Keratinocyte (primary cell): ENCODE results near the gene FTO. TPM values are rescaled to one million over a fixed set of nuclear protein-coding genes. Genes with fewer than 3 reads are reported as not detected.

Experiments
- DNase-seq: peaks from one replicate; pipeline ENCODE4 v3.0.0-alpha.2; 2011; ENCODE audit warnings: low read depth, missing footprints, low spot score
- FAIRE-seq: peaks from 2 replicates; lab custom pipeline; 2011; peaks lifted over from hg19 to GRCh38; lab: Jason Lieb, UNC
- H2AFZ ChIP-seq: 2 replicates; pipeline ENCODE4 v1.6.0; 2012; ENCODE audit warnings: low read length, control low read depth, inconsistent platforms; ENCODE audit not compliant: control insufficient read depth
- H3K27ac ChIP-seq: 2 replicates; pipeline ENCODE4 v1.5.1; 2011; ENCODE audit warnings: low read length; ENCODE audit not compliant: control insufficient read depth, insufficient read depth
- H3K27me3 ChIP-seq: 3 replicates; pipeline ENCODE4 v1.6.0; 2011; ENCODE audit warnings: low read length; ENCODE audit not compliant: control insufficient read depth, insufficient read depth; ENCODE audit errors: extremely low read depth
- H3K36me3 ChIP-seq, 2 experiments: 2 replicates in 1 of 2; 3 replicates in 1 of 2; pipeline ENCODE4 v1.5.1; 2011; ENCODE audit warnings: low read length in 2 of 2, mild to moderate bottlenecking in 1 of 2; ENCODE audit not compliant: control insufficient read depth in 2 of 2, insufficient read depth in 2 of 2; ENCODE audit errors: extremely low read depth in 1 of 2
- H3K4me1 ChIP-seq: 3 replicates; pipeline ENCODE4 v1.5.1; 2011; ENCODE audit warnings: low read length; ENCODE audit not compliant: control insufficient read depth, insufficient read depth; ENCODE audit errors: extremely low read depth
- H3K4me2 ChIP-seq: 3 replicates; pipeline ENCODE4 v1.6.0; 2011; ENCODE audit warnings: low read depth, low read length; ENCODE audit not compliant: control insufficient read depth, insufficient read depth; ENCODE audit errors: extremely low read depth
- H3K4me3 ChIP-seq, 3 experiments: fragments of 200-600 bp in 1 of 3; sonication (generic) in 1 of 3; 2 replicates in 2 of 3; 3 replicates in 1 of 3; pipeline ENCODE4 v1.5.1; 2011 to 2016; ENCODE audit warnings: low read length in 3 of 3, mild to moderate bottlenecking in 3 of 3, control low read depth in 2 of 3, inconsistent platforms in 1 of 3, low read depth in 1 of 3, mixed read lengths in 1 of 3, mixed run types in 1 of 3, moderate library complexity in 1 of 3; ENCODE audit not compliant: control insufficient read depth in 2 of 3, insufficient read depth in 2 of 3; ENCODE audit errors: extremely low read depth in 1 of 3
- H3K79me2 ChIP-seq: 2 replicates; pipeline ENCODE4 v1.6.0; 2012; ENCODE audit warnings: low read length; ENCODE audit not compliant: control insufficient read depth, insufficient read depth
- H3K9ac ChIP-seq: 3 replicates; pipeline ENCODE4 v1.6.0; 2011; ENCODE audit warnings: low read length; ENCODE audit not compliant: control insufficient read depth, insufficient read depth; ENCODE audit errors: extremely low read depth
- H3K9me1 ChIP-seq: 3 replicates; pipeline ENCODE4 v1.6.0; 2011; ENCODE audit warnings: low read length; ENCODE audit not compliant: control insufficient read depth, insufficient read depth; ENCODE audit errors: extremely low read depth
- H3K9me3 ChIP-seq: 2 replicates; pipeline ENCODE4 v1.5.1; 2012; ENCODE audit warnings: low read depth, low read length; ENCODE audit not compliant: control insufficient read depth
- H4K20me1 ChIP-seq: 3 replicates; pipeline ENCODE4 v1.6.0; 2011; ENCODE audit warnings: low read length; ENCODE audit not compliant: control insufficient read depth, insufficient read depth; ENCODE audit errors: extremely low read depth
- CTCF ChIP-seq, 3 experiments: IDR thresholded peaks in 1 of 3; conservative IDR thresholded peaks in 1 of 3; optimal IDR thresholded peaks in 1 of 3; 2 replicates in 2 of 3; 3 replicates in 1 of 3; pipeline versions ENCODE3 to v1.5.1; 2011; ENCODE audit warnings: low read length in 3 of 3, mild to moderate bottlenecking in 3 of 3, moderate library complexity in 2 of 3, control low read depth in 1 of 3, inconsistent platforms in 1 of 3; ENCODE audit not compliant: insufficient read depth in 2 of 3; ENCODE audit errors: extremely low read depth in 1 of 3
- EZH2 ChIP-seq: IDR thresholded peaks from one replicate; pipeline ENCODE4 v1.6.1; 2012; ENCODE audit warnings: inconsistent platforms, mild to moderate bottlenecking, low read length, moderate library complexity
- dilution Hi-C: fragments of 300-500 bp; cut with MboI; formaldehyde crosslinking; loops from one replicate; pipeline ENCODE4 v1.7.0; 2020; ENCODE audit warnings: low sequenced_read_pairs; ENCODE audit not compliant: extremely low pct_ligation_motif_present
- polyA plus RNA-seq, 5 experiments: library from polyadenylated mRNA; depleted of rRNA in 3 of 5; stranded (reverse) in 3 of 5; stranded (forward) in 1 of 5; unstranded in 1 of 5; fragments of >200 nt; gene quantifications; 1 replicate in 1 of 5; 2 replicates in 3 of 5; 3 replicates in 1 of 5; pipeline versions ENCODE4 v1.2.1 to v1.2.3, GENCODE V29; 2011 to 2012; ENCODE audit warnings: missing spikeins in 2 of 5, low read depth in 1 of 5, low replicate concordance in 1 of 5

The FTO gene
- polyA plus RNA-seq, 1 donor (not counting 4 experiments of a cell fraction or from before 2014, with no cell fraction given), result 56.4 TPM

DNA sequence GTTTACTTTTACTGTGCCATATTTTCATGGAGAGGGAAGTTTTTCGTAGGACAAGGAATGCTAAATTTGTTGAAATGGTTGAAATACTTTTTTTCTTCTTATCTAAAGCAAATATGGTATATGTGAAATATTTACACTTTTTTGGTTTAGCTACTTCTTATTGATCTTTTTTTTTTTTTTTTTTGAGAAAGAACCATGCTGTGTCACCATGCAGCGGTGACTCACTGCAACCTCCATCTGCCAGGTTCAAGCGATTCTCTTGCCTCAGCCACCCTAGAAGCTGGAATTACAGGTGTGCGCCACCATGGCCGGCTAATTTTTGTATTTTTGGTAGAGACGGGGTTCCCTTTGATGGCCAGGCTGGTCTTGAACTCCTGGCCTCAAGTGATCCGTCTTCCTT is 100.5 kb downstream of the FTO start:
- Histone ChIP-seq H3K9me3 (no peaks in the 10 kb centered on the region), H3K36me3 (no peaks in the 10 kb centered on the region), H3K9me1 (no peaks in the 10 kb centered on the region), H3K27me3 (no peaks in the 10 kb centered on the region), H3K79me2 (peaks cover 21% of the 10 kb centered on the region), H3K4me2 (no peak overlapping the region), H3K4me1 (peaks cover 16% of the 10 kb centered on the region), H2AFZ (no peak overlapping the region), H3K9ac (no peak overlapping the region), H4K20me1 (no peaks in the 10 kb centered on the region), H3K4me3 (no peak overlapping the region), H3K27ac (no peak overlapping the region)
- no peak for FAIRE-seq
- TF ChIP-seq EZH2, result no peak
- TF ChIP-seq CTCF (optimal IDR thresholded peaks at IDR 0.05 in 1 of 3, IDR thresholded peaks at IDR 0.05 in 1 of 3, conservative IDR thresholded peaks at IDR 0.05 in 1 of 3; ENCODE audit: extremely low read depth in 1 of 3, insufficient read depth in 2 of 3, low read length in 3 of 3), result no peak
- DNase-seq, result no peak
- dilution Hi-C loops, result no loop called here

- dilution Hi-C loops, result no loop called here
- H3K4me2 ChIP-seq, result no peak overlapping the region
- H3K27ac ChIP-seq, result no peak overlapping the region
- no peak overlapping the region for H3K4me3 ChIP-seq
- no peaks in the 10 kb centered on the region for H3K9me3 ChIP-seq
- H3K36me3 ChIP-seq, result no peaks in the 10 kb centered on the region
- DNase-seq, result no peak
- H3K27me3 ChIP-seq, result no peaks in the 10 kb centered on the region
- TF ChIP-seq CTCF (optimal IDR thresholded peaks at IDR 0.05 in 1 of 3, IDR thresholded peaks at IDR 0.05 in 1 of 3, conservative IDR thresholded peaks at IDR 0.05 in 1 of 3; ENCODE audit: extremely low read depth in 1 of 3, insufficient read depth in 2 of 3, low read length in 3 of 3) (no peak), EZH2 (no peak)
- peaks cover 19% of the 10 kb centered on the region for H3K79me2 ChIP-seq
- no peak overlapping the region for H3K9ac ChIP-seq
- peaks cover 16% of the 10 kb centered on the region for H3K4me1 ChIP-seq
- no peaks in the 10 kb centered on the region for H3K9me1 ChIP-seq
- H4K20me1 ChIP-seq, result no peaks in the 10 kb centered on the region
- no peak for FAIRE-seq
- no peak overlapping the region for H2AFZ ChIP-seq
These were observed 101.2 kb downstream of the FTO start for GRCh38 chr16:53805113-53805512.
